ENCODE measurements around the gene GATA2.

GATA2 gene

DNA sequence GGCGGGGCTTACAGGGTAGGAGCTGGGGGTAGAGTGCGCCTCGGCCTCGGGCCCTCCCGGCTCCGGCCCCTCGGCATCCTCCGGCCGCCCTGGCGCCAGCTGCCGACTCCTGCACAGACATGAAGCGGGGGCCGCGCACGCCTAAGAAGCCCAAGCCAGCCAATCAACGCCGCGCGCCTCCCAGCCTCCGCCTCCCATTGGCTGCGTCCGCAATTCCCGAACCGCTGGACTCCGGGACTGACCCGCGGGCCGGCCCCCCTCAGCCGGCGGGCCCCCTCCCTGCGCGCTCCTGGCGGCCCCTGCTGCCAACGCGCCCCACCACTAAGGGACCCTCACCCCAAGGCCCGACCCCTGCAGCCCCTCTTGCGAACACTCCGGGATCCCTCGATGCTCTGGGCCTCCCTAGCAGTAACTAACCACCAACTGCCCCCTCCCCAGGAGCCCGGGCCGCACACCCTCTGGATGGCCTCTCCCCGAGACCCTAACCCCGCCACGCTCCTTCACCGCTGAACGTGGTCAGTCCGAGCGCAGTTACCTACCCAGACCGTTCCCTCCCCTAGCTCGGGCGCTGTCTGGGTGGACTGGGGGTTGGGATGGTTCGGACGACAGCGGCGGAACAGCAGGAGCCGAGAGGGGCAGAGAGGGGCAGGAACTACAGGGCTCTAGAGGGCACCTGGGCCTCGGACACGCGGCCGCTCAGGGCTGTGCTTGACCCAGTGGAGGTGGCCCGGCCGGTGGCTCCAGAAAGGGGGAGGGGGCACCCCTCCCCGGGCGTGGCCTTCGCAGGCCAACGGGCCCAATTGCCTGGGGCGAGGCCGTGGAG is 5.0 kb downstream of the GATA2 start:
- no peak for FAIRE-seq

DNA sequence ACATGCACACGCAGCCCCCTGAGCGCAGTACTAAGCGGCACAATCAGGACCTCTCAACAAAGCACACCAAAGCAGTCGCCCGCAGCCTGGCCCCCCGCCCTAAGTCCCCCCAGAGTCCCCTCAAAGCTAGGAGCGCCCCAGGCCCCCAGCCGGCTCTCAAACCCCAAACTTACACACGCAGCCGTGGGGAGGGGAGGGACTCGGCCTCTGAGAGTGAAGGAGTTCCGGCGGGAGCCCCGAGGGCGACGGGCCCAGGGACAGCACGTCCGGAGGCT is 5.5 kb downstream of the GATA2 start:
- FAIRE-seq: no peak

DNA sequence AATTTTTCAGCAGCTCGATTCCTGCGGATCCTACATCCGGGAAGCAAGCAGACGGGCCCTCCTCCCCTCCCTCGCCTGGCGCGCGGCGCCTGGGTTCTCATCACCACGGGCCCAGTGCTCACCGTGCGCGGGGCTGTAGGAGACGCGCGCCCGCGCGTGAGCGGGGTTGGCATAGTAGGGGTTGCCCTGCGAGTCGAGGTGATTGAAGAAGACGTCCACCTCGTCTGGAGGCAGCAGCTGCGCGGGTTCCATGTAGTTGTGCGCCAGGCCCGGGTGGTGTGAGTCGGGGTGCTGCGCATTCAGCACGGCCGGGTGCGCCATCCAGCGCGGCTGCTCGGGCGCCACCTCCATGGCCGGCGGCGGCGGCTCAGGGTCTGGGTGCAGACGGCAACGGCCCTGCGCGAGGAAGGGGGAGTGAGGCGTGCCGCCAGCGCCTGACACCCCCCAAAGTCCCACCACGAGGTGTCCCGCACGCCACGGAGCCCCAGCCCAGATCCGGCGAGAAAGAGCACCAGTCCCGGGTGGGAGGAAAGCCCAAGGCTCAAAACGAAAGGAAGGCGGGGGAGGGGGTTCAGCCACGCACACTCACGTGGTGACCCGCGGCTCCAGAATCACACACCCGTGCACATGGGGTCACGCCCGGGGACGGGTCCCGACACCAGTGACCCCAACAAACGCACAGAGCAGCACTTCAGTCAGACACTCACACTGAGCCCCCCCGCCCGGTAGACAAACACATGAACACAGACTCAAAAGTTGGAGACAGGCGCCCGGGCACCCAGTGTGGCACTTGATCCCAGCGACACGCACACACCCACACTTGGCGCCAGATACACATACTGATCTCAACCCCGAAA is 6.1 kb downstream of the GATA2 start:
- FAIRE-seq: no peak

DNA sequence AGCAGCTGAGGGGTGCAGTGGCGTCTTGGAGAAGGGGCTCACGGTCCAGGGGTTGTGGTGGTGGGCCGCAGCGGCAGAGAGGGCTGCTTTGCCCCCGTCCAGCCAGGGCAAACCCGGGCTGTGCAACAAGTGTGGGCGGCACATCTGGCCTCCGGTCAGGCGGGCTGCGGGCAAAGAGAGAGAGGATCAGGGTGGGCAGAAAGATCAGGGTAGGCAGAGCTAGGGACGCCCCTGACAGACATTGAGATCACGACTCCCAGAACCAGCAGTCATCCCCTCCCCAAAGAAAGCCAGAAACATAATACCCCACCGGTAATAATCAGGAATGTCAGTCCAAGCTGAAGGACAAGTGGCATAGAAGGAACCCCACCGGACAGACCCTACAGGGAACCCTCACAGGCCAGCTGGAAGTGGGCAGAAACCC is 6.8 kb downstream of the GATA2 start:
- FAIRE-seq: no peak

GRCh38 chr3:128485282-128486204 is 7.5 kb downstream of the GATA2 start:
- FAIRE-seq: no peak

DNA sequence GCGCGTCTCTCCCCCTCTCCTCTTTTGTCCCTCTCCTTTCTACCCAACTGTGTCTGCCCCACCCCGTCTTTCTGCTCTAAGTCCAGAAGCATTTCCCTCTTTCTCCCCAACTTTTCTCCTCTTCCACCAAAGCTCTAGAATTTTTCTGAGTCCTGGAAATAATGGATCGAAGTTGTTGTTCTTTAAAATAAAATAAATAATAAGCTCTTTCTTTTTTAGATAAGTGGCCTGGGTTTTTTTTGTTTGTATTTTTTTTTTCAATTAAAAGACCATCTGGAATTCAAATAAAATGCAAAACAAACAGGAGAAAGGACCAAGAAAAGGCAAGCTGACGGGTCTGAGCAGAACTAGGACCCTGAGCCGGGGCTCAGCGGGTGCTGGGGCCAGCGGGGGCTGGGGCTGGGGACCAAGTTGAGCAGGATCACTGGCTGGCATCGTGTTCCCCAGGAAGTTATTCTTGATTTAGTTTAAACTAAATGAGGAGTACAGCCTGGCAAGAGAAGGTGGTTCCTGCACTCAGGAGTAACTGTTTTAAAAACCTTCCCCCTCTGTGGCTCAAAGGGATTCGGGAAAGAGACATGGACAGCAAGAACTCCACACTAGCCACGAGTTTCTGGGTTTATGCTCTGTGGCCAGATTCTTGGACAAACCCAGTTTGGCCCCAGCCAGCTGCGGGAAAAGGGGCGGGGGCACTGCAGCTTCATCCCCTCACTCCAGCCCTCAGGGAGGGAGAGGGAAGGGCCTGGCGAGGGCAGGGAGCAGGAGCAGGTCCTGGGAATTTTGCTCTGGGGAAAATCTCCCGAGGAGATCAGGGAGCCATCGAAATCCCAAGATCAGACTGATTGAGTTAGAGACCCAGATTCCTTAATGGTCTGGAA is 8.4 kb downstream of the GATA2 start:
- FAIRE-seq: no peak

DNA sequence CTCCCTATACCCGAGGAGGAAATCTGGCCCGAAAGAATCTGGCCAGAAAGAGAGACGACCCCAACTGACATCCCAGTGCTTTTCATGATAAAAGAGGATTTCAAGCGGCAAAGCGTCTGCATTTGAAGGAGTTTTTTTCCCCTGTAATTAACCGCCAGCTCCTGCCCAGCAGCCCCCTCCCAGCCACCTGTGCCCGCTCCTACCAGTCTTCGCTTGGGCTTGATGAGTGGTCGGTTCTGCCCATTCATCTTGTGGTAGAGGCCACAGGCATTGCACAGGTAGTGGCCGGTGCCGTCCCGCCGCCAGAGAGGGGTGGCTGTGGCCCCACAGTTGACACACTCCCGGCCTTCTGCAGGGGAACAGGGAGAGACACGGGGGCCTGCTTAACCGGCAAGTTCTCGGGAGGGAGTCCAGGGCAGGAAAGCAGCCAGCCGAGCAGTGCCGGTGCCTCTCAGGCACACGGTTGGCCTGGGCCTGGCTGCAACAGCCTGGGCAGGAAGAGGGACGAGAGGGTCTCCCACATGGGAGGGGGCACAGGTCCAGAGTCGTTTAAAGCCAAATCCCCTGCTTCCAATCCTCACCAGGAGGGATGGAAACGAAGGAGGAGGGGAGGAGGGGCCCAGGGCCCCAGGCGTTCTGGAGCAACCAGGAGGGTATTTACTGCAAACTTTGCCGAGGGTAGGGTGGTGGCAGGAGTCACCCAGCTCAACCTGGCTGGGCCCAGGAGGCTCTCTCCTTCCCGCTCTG is 9.2 kb downstream of the GATA2 start:
- no peak for FAIRE-seq

DNA sequence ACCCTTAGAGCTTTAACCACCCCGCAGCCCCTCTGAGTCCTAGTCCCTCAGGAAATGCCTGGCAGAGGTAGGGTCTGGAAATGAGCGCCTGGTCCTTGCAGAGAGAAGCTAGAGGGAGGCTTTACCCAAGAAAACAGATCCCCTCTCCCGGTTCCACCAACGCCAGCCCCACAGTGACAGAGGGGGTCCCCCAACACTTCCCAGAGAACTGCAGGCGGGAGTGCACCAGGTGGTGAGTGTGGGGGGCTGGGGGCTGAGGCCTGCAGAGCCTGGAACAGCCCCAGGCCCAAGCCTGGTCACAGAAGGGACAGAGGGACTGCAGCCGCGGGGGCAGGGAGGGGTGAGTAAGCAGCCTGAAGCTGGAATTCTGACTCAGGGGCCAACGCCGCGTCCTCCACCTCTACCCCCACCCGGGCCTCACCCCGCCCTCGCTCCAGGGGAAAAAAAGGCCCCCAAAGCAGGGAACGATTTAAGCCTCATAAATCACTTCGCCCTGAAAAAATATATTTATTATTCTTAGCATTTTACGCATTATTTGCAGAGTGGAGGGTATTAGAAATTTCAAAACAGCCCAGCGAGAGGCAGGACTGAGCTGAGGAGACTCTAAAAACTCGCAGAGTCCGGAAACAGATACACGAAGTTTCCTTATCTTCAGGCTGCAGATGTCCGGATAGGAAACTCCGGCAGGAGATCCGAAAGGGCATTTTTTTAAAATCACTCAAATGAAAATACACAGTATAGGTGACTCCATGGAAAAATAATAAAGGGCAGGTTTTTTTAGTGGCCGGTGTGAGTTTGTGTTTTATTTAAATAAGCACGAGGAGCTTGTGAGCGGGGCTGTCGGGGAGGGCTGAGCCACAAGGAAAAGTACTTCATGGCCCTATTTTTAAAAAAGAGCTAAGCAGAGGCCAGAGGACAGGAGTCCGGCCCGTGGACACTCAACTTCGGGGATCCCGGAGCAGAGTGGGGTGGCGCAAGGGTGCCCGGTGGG is 10.0 kb downstream of the GATA2 start:
- no peak for FAIRE-seq

- FAIRE-seq: no peak
These were observed 10.8 kb downstream of the GATA2 start for GRCh38 chr3:128482175-128482574.

DNA sequence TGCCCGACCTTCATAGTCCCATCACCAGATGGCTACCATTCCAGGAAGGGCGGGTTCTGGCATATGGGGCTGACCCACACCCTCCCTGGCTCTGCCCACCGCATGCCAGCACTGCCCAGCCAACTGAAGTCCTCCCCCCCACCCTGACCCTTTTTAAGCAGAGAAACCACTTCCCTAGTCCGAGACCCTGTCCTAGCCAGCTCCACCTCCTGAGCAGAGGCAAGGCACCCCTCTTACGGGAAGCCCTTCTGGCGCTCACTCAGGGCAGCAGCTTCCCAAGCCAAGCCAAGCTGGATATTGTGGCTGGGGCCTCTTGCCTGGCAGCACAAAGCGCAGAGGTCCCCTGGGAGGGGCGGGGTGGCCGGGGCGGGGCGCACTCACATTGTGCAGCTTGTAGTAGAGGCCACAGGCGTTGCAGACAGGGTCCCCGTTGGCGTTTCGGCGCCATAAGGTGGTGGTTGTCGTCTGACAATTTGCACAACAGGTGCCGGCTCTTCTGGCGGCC is 11.5 kb downstream of the GATA2 start:
- FAIRE-seq: no peak

DNA sequence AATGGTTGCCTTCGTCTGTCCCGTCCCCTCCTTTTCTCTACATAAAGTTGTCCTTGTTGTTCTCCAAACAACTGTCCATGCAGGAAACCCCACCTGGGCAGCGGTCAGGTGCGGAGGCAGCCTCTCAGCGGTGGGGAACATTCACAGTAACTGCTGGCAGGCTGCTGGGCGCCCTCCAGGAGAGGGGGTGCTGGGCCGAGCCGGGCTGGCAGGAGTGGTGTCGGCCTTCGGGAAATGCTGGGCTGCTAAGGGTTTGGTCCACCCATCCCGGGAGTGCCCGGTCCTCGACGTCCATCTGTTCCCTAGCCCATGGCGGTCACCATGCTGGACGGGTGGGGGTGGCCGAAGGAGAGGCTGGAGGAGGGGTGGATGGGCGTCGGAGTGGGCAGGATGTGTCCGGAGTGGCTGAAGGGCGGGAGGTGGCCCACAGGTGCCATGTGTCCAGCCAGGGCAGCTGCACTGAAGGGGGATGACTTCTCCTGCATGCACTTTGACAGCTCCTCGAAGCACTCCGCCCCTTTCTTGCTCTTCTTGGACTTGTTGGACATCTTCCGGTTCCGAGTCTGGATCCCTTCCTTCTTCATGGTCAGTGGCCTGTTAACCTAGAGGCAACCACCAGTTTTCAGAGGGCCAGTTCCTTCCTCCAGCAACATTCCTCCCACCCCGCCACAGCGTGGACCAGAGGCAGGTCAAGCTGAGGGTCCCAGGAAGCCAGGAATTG is 12.1 kb downstream of the GATA2 start:
- FAIRE-seq: no peak

GRCh38 chr3:128480278-128480677 is 12.7 kb downstream of the GATA2 start:
- no peak for FAIRE-seq

DNA sequence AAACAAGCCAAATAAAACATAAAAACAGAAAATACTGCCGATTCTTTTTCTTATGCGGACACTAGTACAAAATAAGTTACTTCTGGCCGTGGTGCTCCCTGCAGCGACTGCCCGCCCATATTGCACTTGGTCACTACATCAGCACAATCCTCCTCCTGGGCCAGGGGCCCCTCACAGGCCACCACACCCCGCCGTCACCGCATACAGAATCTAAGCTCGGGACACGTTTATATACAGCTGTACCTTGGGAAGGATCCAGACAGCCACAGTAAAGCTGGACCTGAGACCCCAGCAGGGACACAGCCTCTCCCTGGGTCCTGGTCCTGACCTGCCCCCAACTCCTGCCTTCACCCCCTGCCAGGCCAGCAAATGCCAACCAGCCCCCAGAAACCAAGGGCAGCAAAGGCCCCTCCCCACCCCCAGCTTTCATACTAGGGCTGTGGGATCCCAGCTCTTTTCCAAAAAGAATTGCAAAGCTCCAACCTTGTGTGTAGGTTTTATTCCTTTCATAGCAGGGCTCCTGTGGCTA is 13.4 kb downstream of the GATA2 start:
- no peak for FAIRE-seq

DNA sequence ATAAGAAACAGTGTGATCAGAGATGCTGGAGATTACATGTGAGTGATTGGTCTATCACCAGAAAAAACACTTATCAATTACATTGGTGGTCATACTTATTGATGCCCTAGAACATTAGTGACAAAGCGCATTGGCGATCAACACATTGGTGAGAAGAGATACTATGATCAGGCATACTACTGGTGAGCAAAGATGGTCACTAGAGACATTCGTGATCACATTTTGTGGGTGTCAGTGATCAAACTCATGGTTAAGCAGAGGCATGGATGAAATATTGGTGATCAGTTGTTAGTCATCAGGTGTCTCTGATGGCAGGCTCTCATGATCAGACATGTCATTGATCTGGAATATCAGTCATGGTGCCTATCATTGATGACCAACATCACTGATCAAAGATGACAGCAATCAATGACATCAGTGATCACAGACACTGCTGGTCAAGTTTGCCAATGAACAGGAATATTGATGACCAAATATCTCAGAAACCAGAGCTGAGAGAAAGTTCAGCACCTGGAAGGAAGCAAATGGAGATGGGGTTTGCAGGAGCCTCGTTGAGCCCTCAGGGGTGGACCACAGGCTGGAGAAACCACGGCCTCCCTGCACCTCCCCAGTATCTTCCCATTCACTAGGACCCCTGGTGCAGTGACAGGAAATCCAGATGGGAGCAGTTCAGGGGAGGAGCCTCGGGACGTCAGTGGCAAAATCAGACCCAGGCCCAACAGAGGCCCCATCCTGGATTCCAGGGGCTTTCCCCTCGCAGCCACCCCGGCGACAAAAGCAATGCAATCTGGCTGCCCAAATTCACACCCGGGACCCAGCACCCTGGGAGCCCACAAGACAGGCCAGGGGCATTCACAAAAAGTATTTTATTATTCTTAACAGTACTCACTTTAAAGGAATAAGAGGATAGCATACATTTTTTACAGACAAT is 14.2 kb downstream of the GATA2 start:
- FAIRE-seq: no peak

- no peak for FAIRE-seq
These were observed 16.3 kb downstream of the GATA2 start for GRCh38 chr3:128476659-128477058.

DNA sequence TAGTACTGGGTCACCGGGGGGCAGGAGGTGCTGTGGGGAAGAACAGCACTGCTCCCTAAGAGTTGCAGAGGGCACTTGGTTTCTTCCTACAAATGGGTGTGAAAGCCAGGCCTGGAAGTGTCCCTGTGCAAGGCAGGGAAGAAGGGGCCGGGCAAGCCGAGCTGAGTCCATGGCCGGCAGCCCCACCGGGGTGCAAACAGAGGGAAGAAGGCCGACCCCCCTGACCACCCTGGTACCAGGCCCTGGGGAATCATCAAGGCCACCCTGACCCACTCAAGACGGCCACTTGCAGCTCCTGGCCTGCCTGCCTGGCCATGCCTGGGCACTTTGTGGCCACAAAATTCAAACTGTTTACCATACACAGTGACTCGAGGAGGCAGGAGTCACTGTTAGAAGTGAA is 17.6 kb downstream of the GATA2 start:
- no peak for FAIRE-seq

GRCh38 chr3:128473737-128474136 is 19.3 kb downstream of the GATA2 start:
- FAIRE-seq: no peak

GRCh38 chr3:128473180-128473519 is 19.9 kb downstream of the GATA2 start:
- FAIRE-seq: no peak
